Fibroblast of skin of left quadriceps (primary cell): ENCODE data around the gene EIPR1.
"Not testable (repeated sequence)": the region's sequence is repeated elsewhere in the genome, so short reads cannot be mapped to it uniquely, and the experiment has no call there.

ENCODE experiments used
- DNase-seq, 2 experiments: peaks; one replicate each; pipeline ENCODE4 v3.0.0-alpha.2; 2013; ENCODE audit warnings: low read depth in 2 of 2

The EIPR1 gene

GRCh38 chr2:3214065-3214464 is 163.6 kb downstream of the EIPR1 start:
- no peak for DNase-seq

- DNase-seq: no peak
Observed at GRCh38 chr2:3212984-3213383, 164.6 kb downstream of the EIPR1 start.

- no peak for DNase-seq
Observed at GRCh38 chr2:3212061-3212362, 165.6 kb downstream of the EIPR1 start.

GRCh38 chr2:3211256-3212060 is 166.2 kb downstream of the EIPR1 start:
- no peak for DNase-seq

GRCh38 chr2:3210257-3210656 is 167.4 kb downstream of the EIPR1 start:
- no peak for DNase-seq

GRCh38 chr2:3209258-3209657 is 168.4 kb downstream of the EIPR1 start:
- DNase-seq: no peak

- no peak for DNase-seq
Observed at GRCh38 chr2:3208591-3208990, 169.0 kb downstream of the EIPR1 start.

GRCh38 chr2:3208179-3208578 is 169.4 kb downstream of the EIPR1 start:
- DNase-seq: no peak

- DNase-seq: no peak
Observed at GRCh38 chr2:3207091-3207491, 170.5 kb downstream of the EIPR1 start.

GRCh38 chr2:3205845-3206244 is 171.8 kb downstream of the EIPR1 start:
- no peak for DNase-seq

- no peak for DNase-seq
Observed at GRCh38 chr2:3204031-3204821, 173.4 kb downstream of the EIPR1 start.

- DNase-seq: no peak
Observed at GRCh38 chr2:3203497-3204019, 174.1 kb downstream of the EIPR1 start.

GRCh38 chr2:3202926-3203325 is 174.7 kb downstream of the EIPR1 start:
- DNase-seq: no peak

- no peak for DNase-seq
Observed at GRCh38 chr2:3201281-3201680, 176.3 kb downstream of the EIPR1 start.

- peak; percentile 3 to 4 for DNase-seq
Observed at GRCh38 chr2:3200420-3200939, 177.1 kb downstream of the EIPR1 start.

GRCh38 chr2:3199627-3200345 is 177.8 kb downstream of the EIPR1 start:
- DNase-seq: no peak

- not testable (repeated sequence) for DNase-seq
Observed at GRCh38 chr2:3198671-3199192, 178.9 kb downstream of the EIPR1 start.

- DNase-seq: no peak
Observed at GRCh38 chr2:3198119-3198518, 179.5 kb downstream of the EIPR1 start.

GRCh38 chr2:3197308-3197707 is 180.3 kb downstream of the EIPR1 start:
- DNase-seq: no peak

- no peak for DNase-seq
Observed at GRCh38 chr2:3196716-3197115, 180.9 kb downstream of the EIPR1 start.

- DNase-seq: no peak
Observed at GRCh38 chr2:3195641-3196476, 181.8 kb downstream of the EIPR1 start.
